ENCODE data around the gene APLF. TPM values are rescaled to one million over a fixed set of nuclear protein-coding genes. Genes with fewer than 3 reads are reported as not detected.

Gene APLF
- total and polyA plus RNA-seq, 8 donors, result 0.85 to 4.2 (median 1.9) TPM

- no peak overlapping the region for H3K4me3 ChIP-seq
- TF ChIP-seq, protein P1, sequence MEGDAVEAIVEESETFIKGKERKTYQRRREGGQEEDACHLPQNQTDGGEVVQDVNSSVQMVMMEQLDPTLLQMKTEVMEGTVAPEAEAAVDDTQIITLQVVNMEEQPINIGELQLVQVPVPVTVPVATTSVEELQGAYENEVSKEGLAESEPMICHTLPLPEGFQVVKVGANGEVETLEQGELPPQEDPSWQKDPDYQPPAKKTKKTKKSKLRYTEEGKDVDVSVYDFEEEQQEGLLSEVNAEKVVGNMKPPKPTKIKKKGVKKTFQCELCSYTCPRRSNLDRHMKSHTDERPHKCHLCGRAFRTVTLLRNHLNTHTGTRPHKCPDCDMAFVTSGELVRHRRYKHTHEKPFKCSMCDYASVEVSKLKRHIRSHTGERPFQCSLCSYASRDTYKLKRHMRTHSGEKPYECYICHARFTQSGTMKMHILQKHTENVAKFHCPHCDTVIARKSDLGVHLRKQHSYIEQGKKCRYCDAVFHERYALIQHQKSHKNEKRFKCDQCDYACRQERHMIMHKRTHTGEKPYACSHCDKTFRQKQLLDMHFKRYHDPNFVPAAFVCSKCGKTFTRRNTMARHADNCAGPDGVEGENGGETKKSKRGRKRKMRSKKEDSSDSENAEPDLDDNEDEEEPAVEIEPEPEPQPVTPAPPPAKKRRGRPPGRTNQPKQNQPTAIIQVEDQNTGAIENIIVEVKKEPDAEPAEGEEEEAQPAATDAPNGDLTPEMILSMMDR (IDR thresholded peaks at IDR 0.05), result no peak
- H3K36me3 ChIP-seq, result no peaks in the 10 kb centered on the region
- intact Hi-C loops (cut with DNase I), result no loop called here
- no peaks in the 10 kb centered on the region for H3K9me3 ChIP-seq
- ATAC-seq (no peak), FAIRE-seq (no peak), DNase-seq (no peak)
- H3K27me3 ChIP-seq, result no peaks in the 10 kb centered on the region
- H3K27ac ChIP-seq, result no peak overlapping the region
- no peaks in the 10 kb centered on the region for H3K4me1 ChIP-seq
- 92 to 97% methylated on average over 2 of the region's 2 CpGs for WGBS, 2 donors
Observed at GRCh38 chr2:68505603-68506159, 38.3 kb downstream of the APLF start.

DNA sequence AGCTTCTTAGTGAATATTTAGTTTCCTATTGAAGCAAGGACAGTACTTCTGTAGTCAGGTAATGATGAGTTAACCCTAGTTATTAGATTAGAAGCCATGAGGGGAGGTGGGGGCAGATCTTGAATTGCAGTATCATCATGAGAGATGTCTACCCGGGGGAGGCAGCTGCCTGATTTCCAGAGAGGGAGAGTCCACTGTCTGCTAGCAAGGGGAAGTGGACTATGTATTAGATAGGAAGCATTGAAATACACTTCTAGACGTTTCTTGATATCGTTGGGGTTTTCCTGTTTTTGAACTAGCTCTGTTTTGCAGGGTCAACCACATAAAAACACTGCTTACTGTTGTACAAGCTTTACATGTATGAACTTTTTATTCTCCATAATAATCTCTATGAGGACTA, 38.8 kb downstream of the APLF start:
- no peaks in the 10 kb centered on the region for H3K4me1 ChIP-seq
- intact Hi-C loops (cut with DNase I), result no loop called here
- FAIRE-seq (no peak), DNase-seq (no peak), ATAC-seq (no peak)
- 78 to 87% methylated on average over 3 of the region's 3 CpGs for WGBS, 2 donors
- H3K27ac ChIP-seq, result no peak overlapping the region
- TF ChIP-seq, protein P1 (IDR thresholded peaks at IDR 0.05), result no peak
- H3K36me3 ChIP-seq, result no peaks in the 10 kb centered on the region
- no peak overlapping the region for H3K4me3 ChIP-seq
- no peaks in the 10 kb centered on the region for H3K9me3 ChIP-seq
- H3K27me3 ChIP-seq, result no peaks in the 10 kb centered on the region

DNA sequence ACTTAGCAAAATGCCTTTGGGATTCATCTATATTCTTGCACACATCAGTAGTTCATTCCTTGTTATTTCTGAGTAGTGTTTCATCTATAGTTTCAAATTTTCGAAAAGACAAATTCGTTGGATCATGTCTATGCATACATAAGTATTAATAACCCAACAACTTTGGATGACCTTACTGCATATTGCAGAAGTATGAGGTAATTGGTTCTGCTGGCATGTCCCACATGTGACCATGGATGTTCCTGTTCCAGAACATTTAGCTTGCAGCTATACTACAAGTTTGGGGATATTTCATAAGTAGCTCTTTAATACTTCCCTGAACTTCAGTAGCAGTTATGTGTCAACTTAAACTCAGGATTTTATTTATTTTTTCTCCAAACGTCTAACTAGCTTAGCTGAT, 44.9 kb downstream of the APLF start:
- Histone ChIP-seq H3K27me3 (no peaks in the 10 kb centered on the region), H3K36me3 (no peaks in the 10 kb centered on the region), H3K4me1 (peaks cover 0 to 4% (median 0%) of the 10 kb centered on the region in 3 donors), H3K27ac (no peak overlapping the region), H3K9me3 (no peaks in the 10 kb centered on the region), H3K4me3 (no peak overlapping the region)
- WGBS, 2 donors, result 69 to 70% methylated on average over 3 of the region's 3 CpGs
- intact Hi-C loops (cut with DNase I), result no loop called here
- no peak for FAIRE-seq
- TF ChIP-seq, protein P1 (IDR thresholded peaks at IDR 0.05), result no peak
- DNase-seq, result no peak
- ATAC-seq, result peak in 1 of 4 donors; percentile 14

DNA sequence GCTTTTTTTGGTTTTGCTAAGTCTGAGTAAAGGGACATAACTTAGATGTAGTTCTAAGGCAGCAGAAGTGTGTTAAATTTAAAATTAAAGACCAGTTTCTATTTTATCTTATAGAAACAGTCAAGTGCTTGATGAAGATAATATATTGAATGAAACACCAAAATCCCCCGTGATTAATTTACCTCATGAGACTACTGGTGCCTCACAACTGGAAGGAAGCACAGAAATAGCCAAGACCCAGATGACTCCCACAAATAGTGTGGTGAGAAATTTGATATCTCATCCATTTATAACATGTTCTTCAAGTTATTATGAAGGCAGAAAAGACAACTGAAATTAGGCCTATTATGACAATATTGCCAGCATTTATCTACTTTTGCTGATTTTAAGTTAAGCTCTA, 45.6 kb downstream of the APLF start:
- Histone ChIP-seq H3K9me3 (no peaks in the 10 kb centered on the region), H3K36me3 (no peaks in the 10 kb centered on the region), H3K27ac (no peak overlapping the region), H3K4me1 (peaks cover 0 to 4% (median 0%) of the 10 kb centered on the region in 3 donors), H3K27me3 (no peaks in the 10 kb centered on the region), H3K4me3 (no peak overlapping the region)
- DNase-seq, result no peak
- 75 to 87% methylated on average over 1 of the region's 1 CpG for WGBS, 2 donors
- no peak for FAIRE-seq
- ATAC-seq, result no peak
- TF ChIP-seq, protein P1 (IDR thresholded peaks at IDR 0.05), result no peak
- intact Hi-C loops (cut with DNase I), result no loop called here

- DNase-seq, result no peak
- no peaks in the 10 kb centered on the region for H3K27me3 ChIP-seq
Observed at GRCh38 chr2:68514316-68514929, 47.0 kb downstream of the APLF start.

More at GRCh38 chr2:68514316-68514929, 47.0 kb downstream of the APLF start:
- Histone ChIP-seq H3K9me3 (no peaks in the 10 kb centered on the region), H3K27ac (no peak overlapping the region), H3K4me3 (no peak overlapping the region), H3K4me1 (peaks cover 0 to 4% (median 0%) of the 10 kb centered on the region in 3 donors), H3K36me3 (no peaks in the 10 kb centered on the region)
- 21 to 27% methylated on average over 2 of the region's 2 CpGs for WGBS, 2 donors
- intact Hi-C loops (cut with DNase I), result no loop called here
- FAIRE-seq (no peak), ATAC-seq (peak in 3 of 4 donors; percentile 35 to 73 (median 47))
- TF ChIP-seq, protein P1 (IDR thresholded peaks at IDR 0.05), result no peak
